K562 (cell line): Measurements from ENCODE around the gene ADIG.

ENCODE experiments used
- CAMTA2 ChIP-seq: fragments of 250-450 bp; sonication (Bioruptor Pico); conservative IDR thresholded peaks from 2 replicates; pipeline ENCODE4 v1.5.1; 2022
- MYNN ChIP-seq, 2 experiments: sonication (generic); formaldehyde crosslinking in 1 of 2; IDR thresholded peaks; 2 replicates each; pipeline versions ENCODE4 v1.5.0 to v1.6.1; 2016 to 2020; ENCODE audit warnings: antibody characterized with exemption in 1 of 2, missing genetic modification reagents in 1 of 2
- POLR2A ChIP-seq: fragments of 450-650 bp; conservative IDR thresholded peaks from 2 replicates; pipeline ENCODE4 v1.6.1; 2016
- SMARCA5 ChIP-seq: fragments of 450-650 bp; IDR thresholded peaks from 2 replicates; pipeline ENCODE4 v1.6.1; 2016
- SRSF9 ChIP-seq: fragments of 200-400 bp; formaldehyde crosslinking; IDR thresholded peaks from 2 replicates; pipeline ENCODE4 v1.6.1; 2017; ENCODE audit warnings: low read depth, low read length, borderline replicate concordance
- ZBTB7A ChIP-seq: IDR thresholded peaks from 2 replicates; pipeline ENCODE4 v1.6.1; 2011; ENCODE audit warnings: low read depth, mild to moderate bottlenecking, low read length, moderate library complexity, borderline replicate concordance; ENCODE audit not compliant: control insufficient read depth
- ZNF347 ChIP-seq: fragments of 450-650 bp; formaldehyde crosslinking; IDR thresholded peaks from 2 replicates; pipeline ENCODE4 v1.4.0; 2020; ENCODE audit warnings: low read depth, mild to moderate bottlenecking, moderate library complexity
- TF ChIP-seq, protein P1 (sequence below): fragments of 450-650 bp; IDR thresholded peaks from 2 replicates; pipeline ENCODE4 v1.6.1; 2017; ENCODE audit warnings: antibody characterized with exemption, mild to moderate bottlenecking
- TF ChIP-seq, protein P2 (sequence below): fragments of 250-450 bp; sonication (Bioruptor Pico); IDR thresholded peaks from 2 replicates; pipeline ENCODE4 v1.5.0; 2020; ENCODE audit warnings: mild to moderate bottlenecking
- TF ChIP-seq, protein P3 (sequence below): sonication (generic); formaldehyde crosslinking; IDR thresholded peaks from 2 replicates; pipeline ENCODE4 v1.9.0; 2022; ENCODE audit warnings: mild to moderate bottlenecking, missing genetic modification reagents

DNA sequence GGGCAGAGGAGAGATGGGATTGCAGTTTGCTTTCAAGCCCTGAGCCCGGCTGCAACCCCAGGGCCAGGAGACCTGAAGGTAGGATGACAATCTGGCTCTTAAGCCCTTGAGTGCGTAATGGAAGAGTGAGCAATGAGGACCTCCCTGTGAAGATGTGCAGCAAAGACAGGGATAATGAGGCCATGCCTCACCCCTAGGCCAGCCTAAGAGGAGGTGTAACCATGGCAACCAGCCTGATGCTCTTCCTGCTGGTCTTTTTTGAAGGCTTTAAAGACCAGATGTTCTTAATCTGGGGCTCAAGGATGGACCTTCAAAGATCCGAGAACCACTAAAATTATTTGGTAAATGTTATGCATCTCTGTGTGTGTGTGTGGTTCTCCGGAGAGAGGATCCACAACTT lies 28.8 kb downstream of the ADIG start:
- TF ChIP-seq SMARCA5 = no peak
- no peak for TF ChIP-seq SRSF9
- TF ChIP-seq, protein P1, sequence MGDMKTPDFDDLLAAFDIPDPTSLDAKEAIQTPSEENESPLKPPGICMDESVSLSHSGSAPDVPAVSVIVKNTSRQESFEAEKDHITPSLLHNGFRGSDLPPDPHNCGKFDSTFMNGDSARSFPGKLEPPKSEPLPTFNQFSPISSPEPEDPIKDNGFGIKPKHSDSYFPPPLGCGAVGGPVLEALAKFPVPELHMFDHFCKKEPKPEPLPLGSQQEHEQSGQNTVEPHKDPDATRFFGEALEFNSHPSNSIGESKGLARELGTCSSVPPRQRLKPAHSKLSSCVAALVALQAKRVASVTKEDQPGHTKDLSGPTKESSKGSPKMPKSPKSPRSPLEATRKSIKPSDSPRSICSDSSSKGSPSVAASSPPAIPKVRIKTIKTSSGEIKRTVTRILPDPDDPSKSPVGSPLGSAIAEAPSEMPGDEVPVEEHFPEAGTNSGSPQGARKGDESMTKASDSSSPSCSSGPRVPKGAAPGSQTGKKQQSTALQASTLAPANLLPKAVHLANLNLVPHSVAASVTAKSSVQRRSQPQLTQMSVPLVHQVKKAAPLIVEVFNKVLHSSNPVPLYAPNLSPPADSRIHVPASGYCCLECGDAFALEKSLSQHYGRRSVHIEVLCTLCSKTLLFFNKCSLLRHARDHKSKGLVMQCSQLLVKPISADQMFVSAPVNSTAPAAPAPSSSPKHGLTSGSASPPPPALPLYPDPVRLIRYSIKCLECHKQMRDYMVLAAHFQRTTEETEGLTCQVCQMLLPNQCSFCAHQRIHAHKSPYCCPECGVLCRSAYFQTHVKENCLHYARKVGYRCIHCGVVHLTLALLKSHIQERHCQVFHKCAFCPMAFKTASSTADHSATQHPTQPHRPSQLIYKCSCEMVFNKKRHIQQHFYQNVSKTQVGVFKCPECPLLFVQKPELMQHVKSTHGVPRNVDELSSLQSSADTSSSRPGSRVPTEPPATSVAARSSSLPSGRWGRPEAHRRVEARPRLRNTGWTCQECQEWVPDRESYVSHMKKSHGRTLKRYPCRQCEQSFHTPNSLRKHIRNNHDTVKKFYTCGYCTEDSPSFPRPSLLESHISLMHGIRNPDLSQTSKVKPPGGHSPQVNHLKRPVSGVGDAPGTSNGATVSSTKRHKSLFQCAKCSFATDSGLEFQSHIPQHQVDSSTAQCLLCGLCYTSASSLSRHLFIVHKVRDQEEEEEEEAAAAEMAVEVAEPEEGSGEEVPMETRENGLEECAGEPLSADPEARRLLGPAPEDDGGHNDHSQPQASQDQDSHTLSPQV = no peak
- no peak for TF ChIP-seq ZBTB7A
- TF ChIP-seq POLR2A = no peak
- TF ChIP-seq, protein P2, sequence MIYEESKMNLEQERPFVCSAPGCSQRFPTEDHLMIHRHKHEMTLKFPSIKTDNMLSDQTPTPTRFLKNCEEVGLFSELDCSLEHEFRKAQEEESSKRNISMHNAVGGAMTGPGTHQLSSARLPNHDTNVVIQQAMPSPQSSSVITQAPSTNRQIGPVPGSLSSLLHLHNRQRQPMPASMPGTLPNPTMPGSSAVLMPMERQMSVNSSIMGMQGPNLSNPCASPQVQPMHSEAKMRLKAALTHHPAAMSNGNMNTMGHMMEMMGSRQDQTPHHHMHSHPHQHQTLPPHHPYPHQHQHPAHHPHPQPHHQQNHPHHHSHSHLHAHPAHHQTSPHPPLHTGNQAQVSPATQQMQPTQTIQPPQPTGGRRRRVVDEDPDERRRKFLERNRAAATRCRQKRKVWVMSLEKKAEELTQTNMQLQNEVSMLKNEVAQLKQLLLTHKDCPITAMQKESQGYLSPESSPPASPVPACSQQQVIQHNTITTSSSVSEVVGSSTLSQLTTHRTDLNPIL = no peak
- TF ChIP-seq MYNN (IDR thresholded peaks at IDR 0.05) = no peak
- no peak for TF ChIP-seq MYNN (CRISPR knock-in tag; IDR thresholded peaks at IDR 0.05)
- TF ChIP-seq CAMTA2 (CRISPR knock-in tag) = no peak
- TF ChIP-seq ZNF347 (CRISPR knock-in tag) = no peak
- TF ChIP-seq, protein P3, sequence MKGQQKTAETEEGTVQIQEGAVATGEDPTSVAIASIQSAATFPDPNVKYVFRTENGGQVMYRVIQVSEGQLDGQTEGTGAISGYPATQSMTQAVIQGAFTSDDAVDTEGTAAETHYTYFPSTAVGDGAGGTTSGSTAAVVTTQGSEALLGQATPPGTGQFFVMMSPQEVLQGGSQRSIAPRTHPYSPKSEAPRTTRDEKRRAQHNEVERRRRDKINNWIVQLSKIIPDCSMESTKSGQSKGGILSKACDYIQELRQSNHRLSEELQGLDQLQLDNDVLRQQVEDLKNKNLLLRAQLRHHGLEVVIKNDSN = no peak
